Forelimb muscle (tissue), 1 donor: Measurements from ENCODE around the gene ANXA4. TPM values are rescaled to one million over a fixed set of nuclear protein-coding genes. Genes with fewer than 3 reads are reported as not detected.
"Not testable (repeated sequence)": the region's sequence is repeated elsewhere in the genome, so short reads cannot be mapped to it uniquely, and the experiment has no call there.

Source experiments
- DNase-seq: peaks from one replicate; pipeline ENCODE4 v3.0.0-alpha.2; 2013; ENCODE audit warnings: low read depth
- polyA plus RNA-seq: library from polyadenylated mRNA; unstranded; fragments of 120-200 nt; gene quantifications from one replicate; pipeline ENCODE4 v1.2.1, GENCODE V29; 2013; ENCODE audit not compliant: insufficient read length

Gene ANXA4
- polyA plus RNA-seq, 1 donor, result 27.1 TPM

GRCh38 chr2:69776886-69777785, 35.2 kb downstream of the ANXA4 start:
- DNase-seq, result no peak

- no peak for DNase-seq
Measured at GRCh38 chr2:69777786-69778105, 35.8 kb downstream of the ANXA4 start.

- DNase-seq, result no peak
Measured at GRCh38 chr2:69779258-69780001, 37.5 kb downstream of the ANXA4 start.

- no peak for DNase-seq
Measured at GRCh38 chr2:69780921-69781320, 39.0 kb downstream of the ANXA4 start.

- DNase-seq, result no peak
Measured at GRCh38 chr2:69781321-69782248, 39.7 kb downstream of the ANXA4 start.

GRCh38 chr2:69784228-69784627, 42.3 kb downstream of the ANXA4 start:
- no peak for DNase-seq

GRCh38 chr2:69785358-69785757, 43.4 kb downstream of the ANXA4 start:
- DNase-seq, result no peak

- DNase-seq, result no peak
Measured at GRCh38 chr2:69786052-69786560, 44.2 kb downstream of the ANXA4 start.

- no peak for DNase-seq
Measured at GRCh38 chr2:69789175-69789721, 47.3 kb downstream of the ANXA4 start.

- DNase-seq, result no peak
Measured at GRCh38 chr2:69789772-69790600, 48.1 kb downstream of the ANXA4 start.

GRCh38 chr2:69790601-69790959, 48.6 kb downstream of the ANXA4 start:
- DNase-seq, result no peak

GRCh38 chr2:69791045-69791444, 49.1 kb downstream of the ANXA4 start:
- no peak for DNase-seq

GRCh38 chr2:69796174-69796573, 54.2 kb downstream of the ANXA4 start:
- DNase-seq, result no peak

GRCh38 chr2:69797235-69797634, 55.3 kb downstream of the ANXA4 start:
- DNase-seq, result no peak

GRCh38 chr2:69797836-69798289, 55.9 kb downstream of the ANXA4 start:
- DNase-seq, result no peak

GRCh38 chr2:69798290-69798908, 56.5 kb downstream of the ANXA4 start:
- DNase-seq, result no peak

- DNase-seq, result no peak
Measured at GRCh38 chr2:69798909-69799526, 57.1 kb downstream of the ANXA4 start.

- DNase-seq, result no peak
Measured at GRCh38 chr2:69801745-69802290, 59.9 kb downstream of the ANXA4 start.

- DNase-seq, result not testable (repeated sequence)
Measured at GRCh38 chr2:69802781-69803367, 60.9 kb downstream of the ANXA4 start.
